Esophagus squamous epithelium (tissue), 4 donors: ENCODE results near the gene SKAP1.

ENCODE experiments used
- POLR2A ChIP-seq, 4 donors: fragments of 450-650 bp; IDR thresholded peaks; one replicate each; pipeline ENCODE4 v1.6.1; 2017; ENCODE audit warnings: antibody characterized with exemption in 4 of 4, mild to moderate bottlenecking in 4 of 4, moderate library complexity in 3 of 4
- TF ChIP-seq, protein P1 (sequence below), 6 experiments: fragments of 450-650 bp in 4 of 6; fragments of 200-600 bp in 2 of 6; sonication (generic) in 2 of 6; IDR thresholded peaks; one replicate each; pipeline ENCODE4 v1.5.1; 2016 to 2019; ENCODE audit warnings: antibody characterized with exemption in 6 of 6, mild to moderate bottlenecking in 4 of 6, moderate library complexity in 4 of 6

DNA sequence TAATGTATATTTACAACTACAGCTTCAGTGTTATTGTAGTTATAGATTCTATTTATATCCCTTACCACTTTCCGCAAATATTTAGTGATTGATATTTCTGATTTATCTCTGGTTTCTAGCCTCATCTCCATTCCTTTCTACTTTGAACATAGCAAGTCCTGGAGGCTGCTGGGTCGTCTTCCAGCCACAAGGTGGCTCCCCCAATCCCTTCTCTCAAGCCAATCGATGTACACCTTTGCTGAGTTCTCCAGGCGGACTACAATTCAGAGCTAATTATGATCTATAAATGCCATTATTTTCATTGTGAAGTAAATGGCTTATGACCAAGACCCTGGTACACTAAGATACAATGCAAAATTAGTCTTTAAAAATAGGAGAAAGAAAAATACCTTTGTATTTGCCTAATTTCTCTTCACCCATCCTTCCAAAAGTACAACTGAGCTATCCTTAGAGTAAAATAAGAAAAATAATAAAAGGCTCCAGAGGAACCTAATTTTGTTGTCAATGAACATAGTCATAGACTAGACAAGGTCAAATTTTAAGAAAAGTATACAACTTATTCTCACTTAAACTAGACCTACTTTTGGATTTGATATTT lies 122.1 kb downstream of the SKAP1 start:
- TF ChIP-seq, protein P1, sequence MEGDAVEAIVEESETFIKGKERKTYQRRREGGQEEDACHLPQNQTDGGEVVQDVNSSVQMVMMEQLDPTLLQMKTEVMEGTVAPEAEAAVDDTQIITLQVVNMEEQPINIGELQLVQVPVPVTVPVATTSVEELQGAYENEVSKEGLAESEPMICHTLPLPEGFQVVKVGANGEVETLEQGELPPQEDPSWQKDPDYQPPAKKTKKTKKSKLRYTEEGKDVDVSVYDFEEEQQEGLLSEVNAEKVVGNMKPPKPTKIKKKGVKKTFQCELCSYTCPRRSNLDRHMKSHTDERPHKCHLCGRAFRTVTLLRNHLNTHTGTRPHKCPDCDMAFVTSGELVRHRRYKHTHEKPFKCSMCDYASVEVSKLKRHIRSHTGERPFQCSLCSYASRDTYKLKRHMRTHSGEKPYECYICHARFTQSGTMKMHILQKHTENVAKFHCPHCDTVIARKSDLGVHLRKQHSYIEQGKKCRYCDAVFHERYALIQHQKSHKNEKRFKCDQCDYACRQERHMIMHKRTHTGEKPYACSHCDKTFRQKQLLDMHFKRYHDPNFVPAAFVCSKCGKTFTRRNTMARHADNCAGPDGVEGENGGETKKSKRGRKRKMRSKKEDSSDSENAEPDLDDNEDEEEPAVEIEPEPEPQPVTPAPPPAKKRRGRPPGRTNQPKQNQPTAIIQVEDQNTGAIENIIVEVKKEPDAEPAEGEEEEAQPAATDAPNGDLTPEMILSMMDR (IDR thresholded peaks at IDR 0.05) = peak; percentile 21 to 76 (median 68)
- no peak for TF ChIP-seq POLR2A (IDR thresholded peaks at IDR 0.05)
